WTC11 (cell line): ENCODE results near the gene SERPINE1. TPM values are rescaled to one million over a fixed set of nuclear protein-coding genes. Genes with fewer than 3 reads are reported as not detected.

ENCODE experiments used
- ATAC-seq: fragments of 200-7000 bp; cut with Tn5 transposase; 2 replicates; pipeline ENCODE4 v1.10.0; 2021; ENCODE audit warnings: mild to moderate bottlenecking, moderate library complexity
- CTCF ChIA-PET: fragments of 300-600 bp; sonication (Branson Sonifier 250); formaldehyde crosslinking; loops from one replicate; lab custom pipeline; 2021; ENCODE audit warnings: antibody characterized with exemption; lab: Charles Lee
- POLR2A ChIA-PET: fragments of 350-600 bp; sonication (Branson Sonifier 250); formaldehyde crosslinking; loops from one replicate; lab custom pipeline; 2021; ENCODE audit warnings: antibody characterized with exemption; lab: Charles Lee
- DNase-seq: peaks from one replicate; pipeline ENCODE4 v3.0.0; 2021; ENCODE audit warnings: low spot score
- H3K27ac Mint-ChIP-seq: 2 replicates; pipeline ENCODE4 v1.8.0; 2021; ENCODE audit warnings: mixed read lengths
- H3K27me3 Mint-ChIP-seq: 2 replicates; pipeline ENCODE4 v1.8.0; 2021; ENCODE audit warnings: low read depth, mild to moderate bottlenecking, moderate library complexity, mixed read lengths
- H3K36me3 Mint-ChIP-seq: 2 replicates; pipeline ENCODE4 v1.8.0; 2021; ENCODE audit warnings: mixed read lengths
- H3K4me1 Mint-ChIP-seq: 2 replicates; pipeline ENCODE4 v1.8.0; 2022; ENCODE audit warnings: mixed read lengths
- H3K4me3 Mint-ChIP-seq: 2 replicates; pipeline ENCODE4 v1.8.0; 2021; ENCODE audit warnings: mild to moderate bottlenecking, moderate library complexity, mixed read lengths
- H3K9me3 Mint-ChIP-seq: 2 replicates; pipeline ENCODE4 v1.8.0; 2021; ENCODE audit warnings: mixed read lengths
- AFF4 ChIP-seq: sonication (generic); formaldehyde crosslinking; IDR thresholded peaks from 2 replicates; pipeline ENCODE4 v1.8.1; 2023; ENCODE audit warnings: mild to moderate bottlenecking, missing genetic modification reagents, borderline replicate concordance
- CBFB ChIP-seq: sonication (generic); formaldehyde crosslinking; IDR thresholded peaks from 2 replicates; pipeline ENCODE4 v1.8.1; 2022; ENCODE audit warnings: mild to moderate bottlenecking, low read depth, missing genetic modification reagents
- CREM ChIP-seq: sonication (generic); formaldehyde crosslinking; IDR thresholded peaks from 2 replicates; pipeline ENCODE4 v1.8.1; 2022; ENCODE audit warnings: mild to moderate bottlenecking, missing genetic modification reagents, moderate library complexity
- E2F5 ChIP-seq: sonication (generic); formaldehyde crosslinking; IDR thresholded peaks from 2 replicates; pipeline ENCODE4 v1.8.1; 2022; ENCODE audit warnings: mild to moderate bottlenecking, moderate library complexity, missing genetic modification reagents
- FOXP4 ChIP-seq: sonication (generic); formaldehyde crosslinking; IDR thresholded peaks from 2 replicates; pipeline ENCODE4 v1.8.0; 2022; ENCODE audit warnings: mild to moderate bottlenecking, missing genetic modification reagents
- GABPB1 ChIP-seq: sonication (generic); formaldehyde crosslinking; IDR thresholded peaks from 2 replicates; pipeline ENCODE4 v1.8.1; 2023; ENCODE audit warnings: mild to moderate bottlenecking, missing genetic modification reagents
- GRHL2 ChIP-seq: fragments of 250-450 bp; sonication (Bioruptor Pico); IDR thresholded peaks from 2 replicates; pipeline ENCODE4 v1.8.0; 2022; ENCODE audit warnings: mild to moderate bottlenecking, moderate library complexity; ENCODE audit not compliant: insufficient replicate concordance, severe bottlenecking
- MXD4 ChIP-seq: fragments of 250-450 bp; sonication (Bioruptor Pico); IDR thresholded peaks from 2 replicates; pipeline ENCODE4 v1.8.0; 2021; ENCODE audit warnings: mild to moderate bottlenecking, moderate library complexity, borderline replicate concordance
- PRDM15 ChIP-seq: sonication (generic); formaldehyde crosslinking; IDR thresholded peaks from 2 replicates; pipeline ENCODE4 v1.8.0; 2022; ENCODE audit warnings: missing genetic modification reagents
- PRRX2 ChIP-seq: fragments of 250-450 bp; sonication (Bioruptor Pico); IDR thresholded peaks from 2 replicates; pipeline ENCODE4 v1.8.0; 2021; ENCODE audit warnings: mild to moderate bottlenecking
- SOX15 ChIP-seq: fragments of 250-450 bp; sonication (Bioruptor Pico); IDR thresholded peaks from 2 replicates; pipeline ENCODE4 v1.9.0; 2021; ENCODE audit warnings: mild to moderate bottlenecking
- SP1 ChIP-seq: sonication (generic); formaldehyde crosslinking; conservative IDR thresholded peaks from 2 replicates; pipeline ENCODE4 v1.8.1; 2022; ENCODE audit warnings: missing genetic modification reagents
- TCF7 ChIP-seq: sonication (generic); formaldehyde crosslinking; IDR thresholded peaks from 2 replicates; pipeline ENCODE4 v1.8.0; 2022; ENCODE audit warnings: mild to moderate bottlenecking, low read depth, missing genetic modification reagents, moderate library complexity
- TP53 ChIP-seq: sonication (generic); formaldehyde crosslinking; IDR thresholded peaks from 2 replicates; pipeline ENCODE4 v1.8.1; 2023; ENCODE audit warnings: mild to moderate bottlenecking, missing genetic modification reagents
- ZBTB21 ChIP-seq: sonication (generic); formaldehyde crosslinking; IDR thresholded peaks from 2 replicates; pipeline ENCODE4 v1.8.1; 2023; ENCODE audit warnings: mild to moderate bottlenecking, missing genetic modification reagents, borderline replicate concordance
- ZMAT4 ChIP-seq: fragments of 250-450 bp; sonication (Bioruptor Pico); IDR thresholded peaks from 2 replicates; pipeline ENCODE4 v1.9.0; 2021; ENCODE audit warnings: mild to moderate bottlenecking
- ZNF138 ChIP-seq: sonication (generic); formaldehyde crosslinking; conservative IDR thresholded peaks from 2 replicates; pipeline ENCODE4 v1.8.1; 2022; ENCODE audit warnings: mild to moderate bottlenecking, moderate library complexity, missing genetic modification reagents
- ZNF512 ChIP-seq: sonication (generic); formaldehyde crosslinking; IDR thresholded peaks from 2 replicates; pipeline ENCODE4 v1.8.1; 2022; ENCODE audit warnings: missing genetic modification reagents, borderline replicate concordance
- ZSCAN18 ChIP-seq: fragments of 250-450 bp; sonication (Bioruptor Pico); IDR thresholded peaks from 2 replicates; pipeline ENCODE4 v2.1.2; 2022; ENCODE audit warnings: mild to moderate bottlenecking, moderate library complexity
- total RNA-seq: library from RNA; stranded (reverse); gene quantifications from 3 replicates; pipeline ENCODE4 v1.2.3, GENCODE V29; 2021

The SERPINE1 gene
- total RNA-seq, 1 experiment from 2014 or later = 2.6 TPM

- no peak for TF ChIP-seq ZSCAN18 (CRISPR knock-in tag)
- no peak for TF ChIP-seq MXD4 (CRISPR knock-in tag)
- no peak for TF ChIP-seq ZNF512 (CRISPR knock-in tag)
- TF ChIP-seq TP53 (CRISPR knock-in tag) = no peak
- TF ChIP-seq PRDM15 (CRISPR knock-in tag) = no peak
- TF ChIP-seq ZMAT4 (CRISPR knock-in tag) = no peak
- TF ChIP-seq FOXP4 (CRISPR knock-in tag) = no peak
- no peak for TF ChIP-seq SP1 (CRISPR knock-in tag)
- TF ChIP-seq CREM (CRISPR knock-in tag) = no peak
- no peak for TF ChIP-seq SOX15 (CRISPR knock-in tag)
- no peak for TF ChIP-seq E2F5 (CRISPR knock-in tag)
- no peak for TF ChIP-seq GABPB1 (CRISPR knock-in tag)
- TF ChIP-seq ZNF138 (CRISPR knock-in tag) = no peak
- TF ChIP-seq TCF7 (CRISPR knock-in tag) = no peak
- no peak for TF ChIP-seq PRRX2 (CRISPR knock-in tag)
- Mint-ChIP-seq H3K9me3 (no peaks in the 10 kb centered on the region), H3K27ac (no peak overlapping the region), H3K27me3 (no peaks in the 10 kb centered on the region; the same call in 1 of the 2 replicates), H3K36me3 (no peaks in the 10 kb centered on the region), H3K4me3 (no peak overlapping the region), H3K4me1 (no peaks in the 10 kb centered on the region)
- DNase-seq = no peak
- ChIA-PET CTCF (interaction anchor here (0.9 to 2.3 kb wide), 3 partner anchors 16 to 34 kb away, joined by 6 to 10 read pairs (median 8); no protein-coding TSS in a partner anchor), POLR2A (no interaction called here)
- no peak for ATAC-seq
These were observed 15.6 kb upstream of the SERPINE1 start for GRCh38 chr7:101111261-101111660.

- H3K4me3 Mint-ChIP-seq = no peak overlapping the region
- no peak overlapping the region for H3K27ac Mint-ChIP-seq
- H3K36me3 Mint-ChIP-seq = no peaks in the 10 kb centered on the region
- H3K9me3 Mint-ChIP-seq = no peaks in the 10 kb centered on the region
- ChIA-PET POLR2A (no interaction called here), CTCF (interaction anchor here (1.1 to 2.3 kb wide), 3 partner anchors 17 to 80 kb away, joined by 3 to 10 read pairs (median 8); no protein-coding TSS in a partner anchor)
- H3K27me3 Mint-ChIP-seq = no peaks in the 10 kb centered on the region; the same call in 1 of the 2 replicates
- H3K4me1 Mint-ChIP-seq = no peaks in the 10 kb centered on the region
- no peak for DNase-seq
- no peak for ATAC-seq
- TF ChIP-seq ZNF512 (CRISPR knock-in tag) (no peak), ZBTB21 (CRISPR knock-in tag) (no peak), GRHL2 (CRISPR knock-in tag) (no peak), CBFB (no peak), AFF4 (CRISPR knock-in tag) (no peak)
These were observed 14.7 kb upstream of the SERPINE1 start for GRCh38 chr7:101112233-101112632.
